ENCODE measurements around the gene GNS. TPM values are rescaled to one million over a fixed set of nuclear protein-coding genes. Genes with fewer than 3 reads are reported as not detected.

GNS gene
- total and polyA plus RNA-seq, 10 of the 15 experiments (the other 5 are each of a cell fraction or from before 2014, with no cell fraction given): 4.1 to 33.8 (median 19.1) TPM

DNA sequence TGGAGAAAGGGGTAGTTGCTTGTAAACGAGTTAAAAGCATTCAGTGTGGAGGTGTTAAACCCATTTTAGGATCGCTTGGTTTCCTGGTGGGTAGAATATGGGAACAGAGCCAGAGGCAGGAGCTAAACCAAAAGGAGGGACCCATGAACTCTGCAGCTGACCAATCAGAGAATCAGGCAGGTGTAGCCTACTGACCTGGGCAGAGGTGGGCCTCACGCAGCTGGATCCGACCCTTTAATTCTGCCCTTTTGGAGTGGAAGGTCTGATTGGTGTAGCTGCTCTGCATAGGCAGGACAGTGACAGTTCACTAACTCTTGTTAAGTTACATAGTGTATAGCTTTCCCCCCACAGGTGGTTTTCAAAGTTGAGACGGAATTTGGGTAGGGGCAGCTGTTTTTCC lies 63.7 kb downstream of the GNS start:
- ChIA-PET POLR2A (interaction anchor here (0.6 to 2.5 kb wide), 2 partner anchors 19 to 85 kb away, joined by 10 to 12 read pairs; partner anchors contain the start of gene RASSF3), CTCF (interaction anchor here (0.7 to 5.8 kb wide), 6 partner anchors 11 to 157 kb away, joined by 3 to 175 read pairs (median 22); no protein-coding TSS in a partner anchor), SMC1A (ENCODE audit: uncharacterized antibody, unreplicated experiment) (interaction anchor here (1.1 to 8.5 kb wide), 8 partner anchors 20 to 147 kb away, joined by 3 to 139 read pairs (median 4); no protein-coding TSS in a partner anchor), RAD21 (ENCODE audit: unreplicated experiment) (interaction anchor here (2.3 to 5.4 kb wide), 3 partner anchors 70 to 146 kb away, joined by 12 to 103 read pairs (median 13); no protein-coding TSS in a partner anchor)
- H3K36me3 ChIP-seq (ENCODE audit: control insufficient read depth in 2 of 2, insufficient read depth in 2 of 2, low read length in 1 of 2): peaks cover 10 to 17% of the 10 kb centered on the region in 2 experiments; a peak in 3 of 4 replicates
- no peak overlapping the region for H3K27ac ChIP-seq (ENCODE audit: control insufficient read depth, insufficient read depth)
- H2AFZ ChIP-seq (ENCODE audit: control insufficient read depth, low read depth, low read length): no peak overlapping the region
- in situ Hi-C loops (cut with MboI) (no loop called here), intact Hi-C loops (cut with micrococcal nuclease; ENCODE audit: unreplicated experiment) (no loop called here)
- DNase-seq (ENCODE audit: low read depth, low spot score) (no peak), FAIRE-seq (no peak), ATAC-seq (no peak)
- H3K9me3 ChIP-seq (replicated peaks; ENCODE audit: control insufficient read depth, insufficient read depth, low read length): no peaks in the 10 kb centered on the region
- 0 out of 2 replicates have a peak, but pooled peaks cover 2% of the 10 kb centered on the region for H3K79me2 ChIP-seq (ENCODE audit: control insufficient read depth, insufficient read depth, low read length)
- BruUV-seq (replicated peaks): TSS peak; percentile 55
- H3K4me1 ChIP-seq (ENCODE audit: control insufficient read depth, insufficient read depth, low read length): 0 out of 2 replicates have a peak, but pooled peaks cover 2% of the 10 kb centered on the region
- 65% methylated on average over 5 of the region's 5 CpGs for WGBS (ENCODE audit: insufficient coverage, insufficient replicate concordance, low lambda C conversion rate, missing lambda C conversion rate)
- H3K4me2 ChIP-seq (ENCODE audit: control insufficient read depth, insufficient read depth): no peak overlapping the region
- no peaks in the 10 kb centered on the region for H3K27me3 ChIP-seq (replicated peaks in 1 of 2; ENCODE audit: control insufficient read depth in 2 of 2, insufficient read depth in 2 of 2, low read length in 1 of 2)
- no peak overlapping the region for H3K9ac ChIP-seq (ENCODE audit: control insufficient read depth, insufficient read depth, low read length)
- no peaks in the 10 kb centered on the region for H4K20me1 ChIP-seq (ENCODE audit: control insufficient read depth, insufficient read depth)
- no peak overlapping the region for H3K4me3 ChIP-seq
- TF ChIP-seq, protein P1, sequence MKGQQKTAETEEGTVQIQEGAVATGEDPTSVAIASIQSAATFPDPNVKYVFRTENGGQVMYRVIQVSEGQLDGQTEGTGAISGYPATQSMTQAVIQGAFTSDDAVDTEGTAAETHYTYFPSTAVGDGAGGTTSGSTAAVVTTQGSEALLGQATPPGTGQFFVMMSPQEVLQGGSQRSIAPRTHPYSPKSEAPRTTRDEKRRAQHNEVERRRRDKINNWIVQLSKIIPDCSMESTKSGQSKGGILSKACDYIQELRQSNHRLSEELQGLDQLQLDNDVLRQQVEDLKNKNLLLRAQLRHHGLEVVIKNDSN (IDR thresholded peaks at IDR 0.05; ENCODE audit: borderline replicate concordance, extremely low read length, insufficient read depth, low read depth, low read length): no peak
- TF ChIP-seq, protein P2, sequence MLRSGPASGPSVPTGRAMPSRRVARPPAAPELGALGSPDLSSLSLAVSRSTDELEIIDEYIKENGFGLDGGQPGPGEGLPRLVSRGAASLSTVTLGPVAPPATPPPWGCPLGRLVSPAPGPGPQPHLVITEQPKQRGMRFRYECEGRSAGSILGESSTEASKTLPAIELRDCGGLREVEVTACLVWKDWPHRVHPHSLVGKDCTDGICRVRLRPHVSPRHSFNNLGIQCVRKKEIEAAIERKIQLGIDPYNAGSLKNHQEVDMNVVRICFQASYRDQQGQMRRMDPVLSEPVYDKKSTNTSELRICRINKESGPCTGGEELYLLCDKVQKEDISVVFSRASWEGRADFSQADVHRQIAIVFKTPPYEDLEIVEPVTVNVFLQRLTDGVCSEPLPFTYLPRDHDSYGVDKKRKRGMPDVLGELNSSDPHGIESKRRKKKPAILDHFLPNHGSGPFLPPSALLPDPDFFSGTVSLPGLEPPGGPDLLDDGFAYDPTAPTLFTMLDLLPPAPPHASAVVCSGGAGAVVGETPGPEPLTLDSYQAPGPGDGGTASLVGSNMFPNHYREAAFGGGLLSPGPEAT (IDR thresholded peaks at IDR 0.05; ENCODE audit: low read depth): no peak
- TF ChIP-seq, protein P3, sequence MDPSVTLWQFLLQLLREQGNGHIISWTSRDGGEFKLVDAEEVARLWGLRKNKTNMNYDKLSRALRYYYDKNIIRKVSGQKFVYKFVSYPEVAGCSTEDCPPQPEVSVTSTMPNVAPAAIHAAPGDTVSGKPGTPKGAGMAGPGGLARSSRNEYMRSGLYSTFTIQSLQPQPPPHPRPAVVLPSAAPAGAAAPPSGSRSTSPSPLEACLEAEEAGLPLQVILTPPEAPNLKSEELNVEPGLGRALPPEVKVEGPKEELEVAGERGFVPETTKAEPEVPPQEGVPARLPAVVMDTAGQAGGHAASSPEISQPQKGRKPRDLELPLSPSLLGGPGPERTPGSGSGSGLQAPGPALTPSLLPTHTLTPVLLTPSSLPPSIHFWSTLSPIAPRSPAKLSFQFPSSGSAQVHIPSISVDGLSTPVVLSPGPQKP (IDR thresholded peaks at IDR 0.05; ENCODE audit: low read depth, low read length): no peak
- TF ChIP-seq GABPA (IDR thresholded peaks at IDR 0.05; ENCODE audit: low read depth) (no peak), SUZ12 (IDR thresholded peaks at IDR 0.05; ENCODE audit: unreplicated experiment) (no peak)
- TF ChIP-seq, protein P4, sequence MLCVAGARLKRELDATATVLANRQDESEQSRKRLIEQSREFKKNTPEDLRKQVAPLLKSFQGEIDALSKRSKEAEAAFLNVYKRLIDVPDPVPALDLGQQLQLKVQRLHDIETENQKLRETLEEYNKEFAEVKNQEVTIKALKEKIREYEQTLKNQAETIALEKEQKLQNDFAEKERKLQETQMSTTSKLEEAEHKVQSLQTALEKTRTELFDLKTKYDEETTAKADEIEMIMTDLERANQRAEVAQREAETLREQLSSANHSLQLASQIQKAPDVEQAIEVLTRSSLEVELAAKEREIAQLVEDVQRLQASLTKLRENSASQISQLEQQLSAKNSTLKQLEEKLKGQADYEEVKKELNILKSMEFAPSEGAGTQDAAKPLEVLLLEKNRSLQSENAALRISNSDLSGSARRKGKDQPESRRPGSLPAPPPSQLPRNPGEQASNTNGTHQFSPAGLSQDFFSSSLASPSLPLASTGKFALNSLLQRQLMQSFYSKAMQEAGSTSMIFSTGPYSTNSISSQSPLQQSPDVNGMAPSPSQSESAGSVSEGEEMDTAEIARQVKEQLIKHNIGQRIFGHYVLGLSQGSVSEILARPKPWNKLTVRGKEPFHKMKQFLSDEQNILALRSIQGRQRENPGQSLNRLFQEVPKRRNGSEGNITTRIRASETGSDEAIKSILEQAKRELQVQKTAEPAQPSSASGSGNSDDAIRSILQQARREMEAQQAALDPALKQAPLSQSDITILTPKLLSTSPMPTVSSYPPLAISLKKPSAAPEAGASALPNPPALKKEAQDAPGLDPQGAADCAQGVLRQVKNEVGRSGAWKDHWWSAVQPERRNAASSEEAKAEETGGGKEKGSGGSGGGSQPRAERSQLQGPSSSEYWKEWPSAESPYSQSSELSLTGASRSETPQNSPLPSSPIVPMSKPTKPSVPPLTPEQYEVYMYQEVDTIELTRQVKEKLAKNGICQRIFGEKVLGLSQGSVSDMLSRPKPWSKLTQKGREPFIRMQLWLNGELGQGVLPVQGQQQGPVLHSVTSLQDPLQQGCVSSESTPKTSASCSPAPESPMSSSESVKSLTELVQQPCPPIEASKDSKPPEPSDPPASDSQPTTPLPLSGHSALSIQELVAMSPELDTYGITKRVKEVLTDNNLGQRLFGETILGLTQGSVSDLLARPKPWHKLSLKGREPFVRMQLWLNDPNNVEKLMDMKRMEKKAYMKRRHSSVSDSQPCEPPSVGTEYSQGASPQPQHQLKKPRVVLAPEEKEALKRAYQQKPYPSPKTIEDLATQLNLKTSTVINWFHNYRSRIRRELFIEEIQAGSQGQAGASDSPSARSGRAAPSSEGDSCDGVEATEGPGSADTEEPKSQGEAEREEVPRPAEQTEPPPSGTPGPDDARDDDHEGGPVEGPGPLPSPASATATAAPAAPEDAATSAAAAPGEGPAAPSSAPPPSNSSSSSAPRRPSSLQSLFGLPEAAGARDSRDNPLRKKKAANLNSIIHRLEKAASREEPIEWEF (IDR thresholded peaks at IDR 0.05; ENCODE audit: insufficient replicate concordance, low read depth, low read length): no peak
- TF ChIP-seq, protein P5, sequence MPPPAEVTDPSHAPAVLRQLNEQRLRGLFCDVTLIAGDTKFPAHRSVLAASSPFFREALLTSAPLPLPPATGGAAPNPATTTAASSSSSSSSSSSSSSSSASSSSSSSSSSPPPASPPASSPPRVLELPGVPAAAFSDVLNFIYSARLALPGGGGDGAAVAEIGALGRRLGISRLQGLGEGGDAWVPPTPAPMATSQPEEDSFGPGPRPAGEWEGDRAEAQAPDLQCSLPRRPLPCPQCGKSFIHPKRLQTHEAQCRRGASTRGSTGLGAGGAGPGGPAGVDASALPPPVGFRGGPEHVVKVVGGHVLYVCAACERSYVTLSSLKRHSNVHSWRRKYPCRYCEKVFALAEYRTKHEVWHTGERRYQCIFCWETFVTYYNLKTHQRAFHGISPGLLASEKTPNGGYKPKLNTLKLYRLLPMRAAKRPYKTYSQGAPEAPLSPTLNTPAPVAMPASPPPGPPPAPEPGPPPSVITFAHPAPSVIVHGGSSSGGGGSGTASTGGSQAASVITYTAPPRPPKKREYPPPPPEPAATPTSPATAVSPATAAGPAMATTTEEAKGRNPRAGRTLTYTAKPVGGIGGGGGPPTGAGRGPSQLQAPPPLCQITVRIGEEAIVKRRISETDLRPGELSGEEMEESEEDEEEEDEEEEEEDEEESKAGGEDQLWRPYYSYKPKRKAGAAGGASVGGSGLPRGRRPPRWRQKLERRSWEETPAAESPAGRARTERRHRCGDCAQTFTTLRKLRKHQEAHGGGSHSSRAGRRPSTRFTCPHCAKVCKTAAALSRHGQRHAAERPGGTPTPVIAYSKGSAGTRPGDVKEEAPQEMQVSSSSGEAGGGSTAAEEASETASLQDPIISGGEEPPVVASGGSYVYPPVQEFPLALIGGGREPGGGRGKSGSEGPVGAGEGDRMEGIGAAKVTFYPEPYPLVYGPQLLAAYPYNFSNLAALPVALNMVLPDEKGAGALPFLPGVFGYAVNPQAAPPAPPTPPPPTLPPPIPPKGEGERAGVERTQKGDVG (CRISPR knock-in tag; IDR thresholded peaks at IDR 0.05): no peak
- TF ChIP-seq, protein P6, sequence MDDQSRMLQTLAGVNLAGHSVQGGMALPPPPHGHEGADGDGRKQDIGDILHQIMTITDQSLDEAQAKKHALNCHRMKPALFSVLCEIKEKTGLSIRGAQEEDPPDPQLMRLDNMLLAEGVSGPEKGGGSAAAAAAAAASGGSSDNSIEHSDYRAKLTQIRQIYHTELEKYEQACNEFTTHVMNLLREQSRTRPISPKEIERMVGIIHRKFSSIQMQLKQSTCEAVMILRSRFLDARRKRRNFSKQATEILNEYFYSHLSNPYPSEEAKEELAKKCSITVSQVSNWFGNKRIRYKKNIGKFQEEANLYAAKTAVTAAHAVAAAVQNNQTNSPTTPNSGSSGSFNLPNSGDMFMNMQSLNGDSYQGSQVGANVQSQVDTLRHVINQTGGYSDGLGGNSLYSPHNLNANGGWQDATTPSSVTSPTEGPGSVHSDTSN (IDR thresholded peaks at IDR 0.05; ENCODE audit: insufficient replicate concordance, low read depth, low read length): no peak

Data from GM12878 (cell line).